GM18870 (cell line): ENCODE results near the gene CBLN4.

Experiments
- ATAC-seq: cut with Tn5 transposase; IDR thresholded peaks from one replicate; pipeline ENCODE4 v1.9.1; 2021; ENCODE audit warnings: moderate library complexity; ENCODE audit not compliant: unreplicated experiment

Gene CBLN4

DNA sequence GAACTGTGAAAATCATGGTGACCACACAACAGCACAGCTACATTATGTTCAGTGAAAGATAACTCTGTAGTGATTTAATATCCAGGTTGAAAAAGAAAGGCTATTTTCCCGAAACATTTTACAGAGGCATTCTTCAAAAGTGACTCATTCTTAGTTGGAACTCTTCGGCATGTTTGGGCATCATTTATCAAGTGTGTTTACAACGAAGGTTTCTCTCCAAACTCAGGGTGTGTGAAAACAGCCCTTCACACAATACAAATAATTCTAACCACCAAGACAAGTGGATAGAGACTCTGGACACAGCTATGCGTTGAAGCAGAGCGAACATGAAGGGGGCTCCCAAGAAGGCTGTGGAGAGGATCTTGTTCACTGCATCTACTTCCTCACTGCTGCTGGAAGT lies 57.6 kb downstream of the CBLN4 start:
- no peak for ATAC-seq
